Stimulated activated CD8-positive, alpha-beta memory T cell treated with anti-CD3 and anti-CD28 coated beads, Interleukin-4, amount 100 ng/mL, for 4 hours (primary cell): ENCODE measurements around the gene NPLOC4.
"Not testable (repeated sequence)": the region's sequence is repeated elsewhere in the genome, so short reads cannot be mapped to it uniquely, and the experiment has no call there.

Experiments used
- DNase-seq, 2 donors: peaks; one replicate each; pipeline ENCODE4 v3.0.0-alpha.2; 2020; ENCODE audit warnings: low read depth in 2 of 2, low spot score in 1 of 2

NPLOC4 gene

GRCh38 chr17:81636505-81637288 lies at the start of gene NPLOC4, which contains the start of gene TSPAN10:
NPLOC4 (minus strand) TSS chr17:81637112; CDS start chr17:81636930, 182 bp downstream.
TSPAN10 (plus strand) TSS chr17:81637196; CDS start chr17:81642413, 5,217 bp downstream.
- DNase-seq = peak; percentile 65 to 68

DNA sequence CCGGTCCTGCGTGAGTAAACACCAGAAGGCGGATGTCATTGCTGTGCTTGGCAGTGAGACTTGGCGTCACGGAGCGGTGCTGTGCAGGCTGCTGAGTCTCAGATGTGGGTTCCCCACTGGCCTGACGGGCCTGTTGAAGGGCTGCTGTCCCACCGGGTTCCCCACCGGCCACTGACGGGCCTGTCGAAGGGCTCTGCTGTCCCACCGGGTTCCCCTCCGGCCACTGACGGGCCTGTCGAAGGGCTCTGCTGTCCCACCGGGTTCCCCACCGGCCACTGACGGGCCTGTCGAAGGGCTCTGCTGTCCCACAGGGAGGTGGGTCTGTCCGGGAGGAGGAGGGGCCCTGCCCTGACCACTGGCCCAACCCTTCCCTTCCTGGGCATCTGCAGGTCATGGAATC lies 49.7 kb upstream of the NPLOC4 start:
- DNase-seq = no peak

DNA sequence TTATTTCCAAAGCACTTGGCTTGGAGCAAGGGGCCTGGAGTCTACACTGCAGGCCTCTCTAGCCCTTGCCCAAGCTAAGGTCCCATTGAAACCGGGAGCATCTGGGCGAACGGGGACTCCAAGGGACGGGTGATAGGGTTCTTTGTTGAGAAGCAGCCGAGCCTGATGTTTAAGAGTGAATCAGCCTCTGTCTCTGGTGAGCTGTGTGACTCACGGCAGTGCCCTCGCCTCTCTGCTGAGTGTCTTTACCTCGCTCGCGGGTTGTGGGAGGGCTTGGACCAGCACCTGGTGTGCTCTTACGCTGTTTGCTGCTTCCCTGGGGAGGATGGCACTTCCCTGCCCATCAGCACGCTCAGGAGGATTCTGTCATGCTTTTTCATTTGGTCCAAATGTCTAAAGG lies 48.2 kb upstream of the NPLOC4 start:
- DNase-seq = peak in 1 of 2 donors; percentile 35

DNA sequence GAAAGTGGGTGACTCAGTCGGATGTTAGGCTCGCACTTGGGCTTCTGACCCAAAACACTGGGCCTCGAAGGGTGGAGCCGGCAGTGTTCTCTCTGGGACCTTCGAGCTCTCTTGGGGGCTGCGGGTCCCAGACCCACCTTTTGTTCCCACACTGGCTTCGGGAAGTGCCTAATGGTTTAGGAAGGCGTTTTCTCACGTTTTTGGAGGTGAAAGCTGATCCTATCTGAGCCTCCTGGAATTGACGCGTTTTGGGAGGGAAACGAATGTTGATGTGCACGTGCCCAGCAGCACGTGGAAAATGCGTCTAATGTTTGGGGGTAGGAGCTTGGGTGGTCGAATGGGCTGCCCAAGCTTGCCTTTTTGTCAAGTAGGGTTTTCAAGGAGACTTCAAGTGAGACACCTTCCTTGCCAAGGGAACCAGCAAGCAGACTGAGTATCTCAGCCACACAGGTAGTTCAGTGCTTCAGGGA lies 47.6 kb upstream of the NPLOC4 start:
- DNase-seq = no peak

DNA sequence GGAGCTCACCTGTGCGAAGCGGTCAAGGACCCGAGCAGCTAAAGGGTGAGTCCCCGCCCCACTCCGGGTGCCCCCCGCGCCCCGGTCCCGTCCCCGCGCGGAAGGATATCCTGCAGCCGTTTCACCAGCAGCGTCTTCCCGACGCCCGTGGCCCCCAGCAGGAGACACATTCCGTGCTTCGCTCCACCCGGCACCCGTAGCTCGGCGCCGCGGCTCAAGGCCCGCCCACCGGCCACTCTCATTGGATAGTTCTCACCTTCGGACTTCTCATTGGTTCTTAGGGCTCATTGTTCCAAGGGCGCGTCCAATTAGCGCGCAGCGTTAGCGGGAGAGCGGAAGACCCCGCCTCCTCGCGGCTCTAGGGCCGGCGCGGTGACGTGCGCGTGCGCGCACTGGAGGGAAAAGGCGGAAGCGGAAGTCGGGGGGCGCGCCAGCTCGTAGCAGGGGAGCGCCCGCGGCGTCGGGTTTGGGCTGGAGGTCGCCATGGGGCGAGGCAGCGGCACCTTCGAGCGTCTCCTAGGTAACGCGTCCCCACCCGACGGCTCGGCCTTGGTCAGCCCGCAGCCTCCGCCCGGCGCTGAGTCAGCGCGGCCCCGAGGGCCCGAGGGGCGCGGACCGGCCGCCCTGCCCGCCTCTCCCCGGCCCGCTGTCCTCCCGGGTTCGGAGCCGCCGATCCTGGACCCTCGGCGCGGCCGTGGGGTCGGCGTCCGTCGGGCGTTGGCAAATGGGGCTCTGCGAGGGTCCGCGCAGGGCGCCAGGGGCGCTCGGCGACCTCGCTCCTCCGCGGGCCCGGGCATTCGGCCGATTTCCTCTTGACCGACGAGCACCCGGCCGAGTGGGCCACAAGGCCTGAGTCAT lies 46.9 kb upstream of the NPLOC4 start, which contains the start of the genes ARL16 and HGS:
TSS of gene ARL16 (minus strand) at position 214 of the 858 bp plus-strand sequence. CDS start at position 170, 44 bp downstream.
TSS of gene HGS (plus strand) at position 428 of the 858 bp plus-strand sequence. CDS start at position 484, 56 bp downstream.
- DNase-seq = peak; percentile 92 to 95

GRCh38 chr17:81683208-81683583 lies 46.3 kb upstream of the NPLOC4 start:
- DNase-seq = no peak

DNA sequence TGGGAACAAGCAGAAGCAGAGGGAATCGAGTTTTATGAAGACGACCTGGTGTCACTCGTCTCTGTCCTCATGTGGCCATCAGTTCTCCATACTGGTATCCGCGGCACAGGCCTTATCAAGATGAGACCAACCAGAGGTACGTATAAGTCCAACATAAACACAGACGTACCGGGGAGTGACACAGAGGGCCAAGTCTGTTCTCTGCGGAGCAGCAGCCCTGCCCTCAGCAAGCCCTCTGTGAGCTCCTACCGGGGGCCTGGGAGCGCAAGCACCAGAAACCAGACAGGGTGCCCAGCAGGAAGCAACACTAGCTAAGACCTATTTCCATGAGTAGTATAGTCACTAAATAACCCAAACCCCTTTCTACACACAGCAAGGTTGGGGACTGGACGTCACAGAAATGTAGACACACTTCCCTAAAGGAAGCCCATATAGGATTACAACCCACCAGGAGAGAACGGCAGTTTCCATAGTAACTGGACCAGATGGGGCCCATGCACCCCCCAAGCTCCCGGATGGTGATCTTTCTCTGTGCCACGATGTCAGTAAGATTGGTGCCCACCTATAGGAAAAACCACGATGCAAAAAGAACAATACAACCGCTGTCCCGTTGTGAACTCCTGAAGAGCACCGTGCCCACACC lies 45.8 kb upstream of the NPLOC4 start:
- DNase-seq = no peak

DNA sequence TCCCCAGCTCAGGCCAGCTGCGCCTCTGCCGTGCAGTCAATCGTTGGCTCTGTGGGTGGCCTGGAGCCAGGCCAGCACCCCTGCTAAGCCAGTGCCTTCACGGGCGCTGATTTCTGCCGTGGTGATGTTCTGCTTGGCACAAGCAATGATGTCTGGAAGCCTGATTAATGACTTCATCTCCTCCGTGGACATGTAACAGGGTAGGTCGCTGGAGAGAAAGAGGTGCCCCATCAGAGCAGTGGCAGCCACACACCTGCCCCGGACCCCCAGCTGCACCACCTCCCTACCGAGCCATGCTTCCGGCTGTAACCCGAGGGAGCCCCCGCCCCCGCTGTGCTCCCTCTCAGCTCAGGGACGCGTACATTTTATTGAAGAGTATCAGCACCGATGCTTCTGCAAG lies 44.8 kb upstream of the NPLOC4 start:
- DNase-seq = no peak

GRCh38 chr17:81680150-81680549 lies 43.2 kb upstream of the NPLOC4 start:
- DNase-seq = no peak

GRCh38 chr17:81676906-81677305 lies 40.0 kb upstream of the NPLOC4 start:
- no peak for DNase-seq

GRCh38 chr17:81675515-81676221 lies 38.8 kb upstream of the NPLOC4 start:
- DNase-seq = not testable (repeated sequence)

DNA sequence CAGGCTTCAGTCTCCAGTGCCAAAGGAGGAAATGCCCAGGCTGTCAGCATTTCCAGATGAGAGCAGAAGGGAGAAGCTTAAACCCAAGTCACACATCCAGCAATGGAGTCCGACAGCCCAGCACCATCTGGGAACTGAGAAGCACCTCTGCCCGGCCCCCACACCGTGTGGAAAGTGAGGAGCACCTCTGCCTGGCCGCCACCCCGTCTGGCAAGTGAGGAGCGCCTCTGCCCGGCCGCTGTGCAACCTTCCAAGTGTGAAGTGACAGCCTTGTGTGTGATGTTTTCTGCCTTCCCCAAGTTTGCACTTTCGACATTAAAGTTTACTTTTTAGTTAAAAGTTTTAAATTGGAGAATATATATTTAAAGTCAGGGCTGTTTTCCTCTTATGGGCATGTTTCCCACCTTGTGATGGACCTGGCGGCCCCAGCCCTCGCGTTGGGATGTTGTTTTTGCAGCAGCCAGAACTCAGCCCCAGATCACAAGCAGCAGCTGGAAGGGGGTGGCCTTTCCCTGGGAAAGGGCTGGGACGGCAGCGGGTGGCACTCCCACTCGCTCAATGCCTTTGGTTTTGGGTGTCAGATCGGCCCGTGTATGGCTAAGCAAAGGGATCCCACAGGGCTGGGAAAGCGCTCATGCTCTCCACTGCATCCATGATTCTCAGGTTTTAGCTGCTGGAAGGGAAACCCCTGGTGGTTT lies 36.8 kb upstream of the NPLOC4 start:
- no peak for DNase-seq

DNA sequence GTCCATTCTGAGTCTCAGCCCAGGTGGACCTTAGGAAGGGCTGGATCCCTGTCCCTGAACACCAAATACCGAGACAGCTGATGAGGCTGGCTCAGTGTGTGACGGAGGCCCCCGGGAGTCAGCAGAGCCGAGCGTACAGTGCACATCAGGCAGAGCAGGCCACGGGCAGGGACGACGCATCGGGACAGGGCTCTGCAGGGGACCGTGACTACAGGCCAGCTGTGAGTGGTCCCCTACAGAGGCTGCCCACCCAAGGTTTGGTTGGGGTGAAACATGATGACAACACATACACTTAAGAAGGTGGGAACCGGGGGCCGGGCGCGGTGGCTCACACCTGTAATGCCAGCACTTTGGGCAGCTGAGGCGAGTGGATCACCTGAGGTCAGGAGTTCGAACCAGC lies 36.0 kb upstream of the NPLOC4 start:
- no peak for DNase-seq

DNA sequence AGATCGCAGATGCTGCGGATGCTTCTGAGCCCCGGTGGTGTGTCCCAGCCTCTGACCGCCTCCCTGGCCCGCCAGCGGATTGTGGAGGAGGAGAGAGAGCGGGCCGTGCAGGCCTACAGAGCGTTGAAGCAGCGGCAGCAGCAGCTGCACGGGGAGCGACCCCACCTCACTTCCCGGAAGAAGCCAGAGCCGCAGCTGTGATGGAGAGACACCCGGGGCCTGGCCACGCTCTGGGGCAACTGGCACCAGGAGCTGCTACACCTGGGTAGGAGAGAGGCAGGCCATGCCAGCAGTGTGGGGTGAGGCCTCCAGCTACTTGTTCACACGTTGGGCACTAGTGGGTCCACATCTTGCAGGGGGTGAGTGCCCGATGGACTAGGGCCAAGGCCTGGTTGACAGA lies 35.6 kb upstream of the NPLOC4 start:
- no peak for DNase-seq

DNA sequence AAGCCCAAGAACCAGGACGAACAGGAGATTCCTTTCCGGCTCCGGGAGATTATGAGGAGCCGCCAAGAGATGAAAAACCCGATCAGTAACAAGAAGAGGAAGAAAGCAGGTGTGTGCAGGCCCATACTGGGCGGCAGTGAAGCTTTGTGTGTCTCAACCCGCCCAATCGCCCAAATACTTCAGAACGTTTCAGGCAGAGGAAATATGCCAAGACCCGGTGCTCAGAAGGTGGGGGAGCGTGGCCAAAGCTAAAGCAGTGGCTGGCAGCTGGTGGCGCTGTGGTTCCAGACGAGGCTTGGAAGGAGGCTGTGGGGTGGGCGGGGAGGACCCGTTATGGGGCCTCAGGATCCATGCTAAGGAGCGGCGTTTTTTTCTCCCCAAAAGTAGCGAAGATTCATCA lies 30.8 kb upstream of the NPLOC4 start:
- no peak for DNase-seq

DNA sequence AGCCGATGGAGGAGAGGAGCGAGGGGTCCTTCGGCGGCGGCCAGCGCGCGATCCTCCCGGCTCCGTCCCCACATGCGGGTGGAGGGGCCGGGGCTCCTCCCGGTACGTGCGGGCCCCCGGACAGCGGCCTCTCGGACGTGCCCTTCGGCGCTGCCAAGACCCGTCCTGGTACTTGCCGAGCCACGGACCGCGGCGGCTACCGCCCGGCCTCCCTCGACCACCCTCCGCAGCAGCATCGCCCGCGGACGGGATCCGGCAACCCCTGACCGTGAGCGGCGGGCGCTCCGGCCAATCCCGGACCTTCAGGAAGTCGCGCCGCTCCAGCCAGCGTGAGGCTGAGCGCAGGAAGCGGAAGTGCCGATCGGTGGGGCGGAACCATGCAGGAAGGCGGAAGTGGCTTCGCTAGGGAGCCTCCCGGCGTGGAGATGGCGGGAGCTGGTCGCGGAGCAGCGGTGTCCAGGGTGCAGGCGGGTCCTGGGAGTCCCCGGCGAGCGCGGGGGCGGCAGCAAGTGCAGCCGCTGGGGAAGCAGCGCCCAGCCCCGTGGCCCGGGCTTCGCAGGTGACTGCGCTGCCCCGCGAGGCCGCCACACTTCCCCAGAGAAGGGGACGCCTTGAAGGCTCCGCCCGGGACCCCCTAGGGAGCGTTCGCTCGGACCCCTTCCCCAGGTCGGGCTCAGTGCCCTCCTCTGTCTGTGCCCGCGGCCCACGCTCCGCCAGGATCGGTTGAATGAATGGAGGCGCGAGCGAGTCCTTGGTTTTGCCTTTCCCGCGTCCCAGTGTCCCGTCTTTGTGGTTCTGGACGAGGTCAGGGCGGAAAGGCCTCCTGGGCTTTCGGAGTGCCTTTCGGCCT lies 29.7 kb upstream of the NPLOC4 start, which contains the start of the genes CCDC137 and OXLD1:
TSS of gene CCDC137 (plus strand) at position 396 of the 850 bp plus-strand sequence. CDS start at position 426, 30 bp downstream.
TSS of gene OXLD1 (minus strand) at position 264 of the 850 bp plus-strand sequence. CDS start at position 236, 28 bp downstream.
- peak; percentile 83 to 87 for DNase-seq

GRCh38 chr17:81666092-81666341 lies 29.1 kb upstream of the NPLOC4 start:
- no peak for DNase-seq

- peak; percentile 33 to 38 for DNase-seq
These were observed 28.5 kb upstream of the NPLOC4 start for GRCh38 chr17:81665205-81666091.
